Measurements from ENCODE around the gene FBXO47. TPM values are rescaled to one million over a fixed set of nuclear protein-coding genes. Genes with fewer than 3 reads are reported as not detected.

Gene FBXO47
- total and polyA plus RNA-seq, 9 of the 15 experiments (the other 6 are each of a cell fraction or from before 2014, with no cell fraction given), result not detected

GRCh38 chr17:39000021-39000601 is 32.9 kb upstream of the FBXO47 start (continued):
- TF ChIP-seq, protein P1, sequence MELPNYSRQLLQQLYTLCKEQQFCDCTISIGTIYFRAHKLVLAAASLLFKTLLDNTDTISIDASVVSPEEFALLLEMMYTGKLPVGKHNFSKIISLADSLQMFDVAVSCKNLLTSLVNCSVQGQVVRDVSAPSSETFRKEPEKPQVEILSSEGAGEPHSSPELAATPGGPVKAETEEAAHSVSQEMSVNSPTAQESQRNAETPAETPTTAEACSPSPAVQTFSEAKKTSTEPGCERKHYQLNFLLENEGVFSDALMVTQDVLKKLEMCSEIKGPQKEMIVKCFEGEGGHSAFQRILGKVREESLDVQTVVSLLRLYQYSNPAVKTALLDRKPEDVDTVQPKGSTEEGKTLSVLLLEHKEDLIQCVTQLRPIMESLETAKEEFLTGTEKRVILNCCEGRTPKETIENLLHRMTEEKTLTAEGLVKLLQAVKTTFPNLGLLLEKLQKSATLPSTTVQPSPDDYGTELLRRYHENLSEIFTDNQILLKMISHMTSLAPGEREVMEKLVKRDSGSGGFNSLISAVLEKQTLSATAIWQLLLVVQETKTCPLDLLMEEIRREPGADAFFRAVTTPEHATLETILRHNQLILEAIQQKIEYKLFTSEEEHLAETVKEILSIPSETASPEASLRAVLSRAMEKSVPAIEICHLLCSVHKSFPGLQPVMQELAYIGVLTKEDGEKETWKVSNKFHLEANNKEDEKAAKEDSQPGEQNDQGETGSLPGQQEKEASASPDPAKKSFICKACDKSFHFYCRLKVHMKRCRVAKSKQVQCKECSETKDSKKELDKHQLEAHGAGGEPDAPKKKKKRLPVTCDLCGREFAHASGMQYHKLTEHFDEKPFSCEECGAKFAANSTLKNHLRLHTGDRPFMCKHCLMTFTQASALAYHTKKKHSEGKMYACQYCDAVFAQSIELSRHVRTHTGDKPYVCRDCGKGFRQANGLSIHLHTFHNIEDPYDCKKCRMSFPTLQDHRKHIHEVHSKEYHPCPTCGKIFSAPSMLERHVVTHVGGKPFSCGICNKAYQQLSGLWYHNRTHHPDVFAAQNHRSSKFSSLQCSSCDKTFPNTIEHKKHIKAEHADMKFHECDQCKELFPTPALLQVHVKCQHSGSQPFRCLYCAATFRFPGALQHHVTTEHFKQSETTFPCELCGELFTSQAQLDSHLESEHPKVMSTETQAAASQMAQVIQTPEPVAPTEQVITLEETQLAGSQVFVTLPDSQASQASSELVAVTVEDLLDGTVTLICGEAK (IDR thresholded peaks at IDR 0.05), result no peak
- TF ChIP-seq, protein P1 (CRISPR knock-in tag; IDR thresholded peaks at IDR 0.05), result no peak
- TF ChIP-seq SREBF1 (IDR thresholded peaks at IDR 0.05; ENCODE audit: borderline replicate concordance, low read depth, low read length), result no peak

Measured in K562 (cell line).